ENCODE data around the gene AMZ2.
"Not testable (repeated sequence)": the region's sequence is repeated elsewhere in the genome, so short reads cannot be mapped to it uniquely, and the experiment has no call there.

Gene AMZ2

DNA sequence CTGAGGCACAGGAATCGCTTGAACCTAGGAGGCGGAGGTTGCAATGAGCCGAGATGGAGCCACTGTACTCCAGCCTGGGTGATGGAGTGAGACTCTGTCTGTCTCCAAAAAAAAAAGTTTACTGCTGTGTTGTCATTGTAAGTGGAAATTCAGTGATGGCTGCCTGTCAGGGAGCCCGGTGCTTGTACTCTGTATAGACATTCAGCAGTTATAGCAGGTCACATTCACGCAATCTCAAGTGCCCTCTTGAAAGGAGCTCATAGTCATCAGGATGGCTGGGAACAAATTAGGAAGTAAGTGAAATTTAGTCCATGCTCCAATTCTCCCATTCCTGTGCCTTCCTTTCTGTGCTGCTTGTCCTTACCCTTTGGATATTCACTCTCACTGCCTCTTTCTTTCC is 32.4 kb upstream of the AMZ2 start:
- not testable (repeated sequence) for H3K27me3 ChIP-seq (ENCODE audit: insufficient read depth, low read depth); H3K4me3 ChIP-seq (IDR thresholded peaks at IDR 0.05; ENCODE audit: insufficient read depth, low read depth, low read length); H3K9ac ChIP-seq; H3K79me2 ChIP-seq (ENCODE audit: insufficient read depth, low read depth); H3K4me1 ChIP-seq (ENCODE audit: low read depth, poor library complexity, severe bottlenecking); H3K36me3 ChIP-seq (ENCODE audit: insufficient read depth); H2AFZ ChIP-seq (ENCODE audit: low read depth); H4K20me1 ChIP-seq (ENCODE audit: insufficient read depth); H3K4me2 ChIP-seq; H3K27ac ChIP-seq

- not testable (repeated sequence) for H3K36me3 ChIP-seq (ENCODE audit: insufficient read depth); H4K20me1 ChIP-seq (ENCODE audit: insufficient read depth); H2AFZ ChIP-seq (ENCODE audit: low read depth); H3K4me3 ChIP-seq (IDR thresholded peaks at IDR 0.05; ENCODE audit: insufficient read depth, low read depth, low read length); H3K27me3 ChIP-seq (ENCODE audit: insufficient read depth, low read depth); H3K9ac ChIP-seq; H3K4me1 ChIP-seq (ENCODE audit: low read depth, poor library complexity, severe bottlenecking); H3K27ac ChIP-seq; H3K79me2 ChIP-seq (ENCODE audit: insufficient read depth, low read depth); H3K4me2 ChIP-seq
Measured at GRCh38 chr17:68219429-68219828, 28.4 kb upstream of the AMZ2 start.

DNA sequence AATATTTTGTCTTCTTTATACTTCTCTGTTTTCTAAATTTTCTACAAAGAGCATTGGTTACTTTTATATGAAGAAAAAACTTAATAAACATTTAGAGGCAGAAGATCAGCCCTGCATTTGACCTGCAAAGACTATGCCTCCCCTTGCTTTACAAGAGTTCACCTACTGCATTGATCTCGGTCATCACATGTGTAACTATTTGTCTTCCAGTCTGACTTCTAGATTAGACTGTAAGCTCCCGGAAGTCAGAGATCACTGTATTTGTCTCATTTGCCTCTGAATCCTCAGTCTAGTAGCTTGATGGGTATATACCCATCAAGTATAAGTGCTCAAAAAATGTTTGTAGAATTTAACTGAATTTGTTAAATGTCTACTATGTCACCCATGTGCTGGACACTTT is 27.7 kb upstream of the AMZ2 start:
- not testable (repeated sequence) for H3K27me3 ChIP-seq (ENCODE audit: insufficient read depth, low read depth); H3K4me3 ChIP-seq (IDR thresholded peaks at IDR 0.05; ENCODE audit: insufficient read depth, low read depth, low read length); H3K9ac ChIP-seq; H3K4me1 ChIP-seq (ENCODE audit: low read depth, poor library complexity, severe bottlenecking); H3K79me2 ChIP-seq (ENCODE audit: insufficient read depth, low read depth); H2AFZ ChIP-seq (ENCODE audit: low read depth); H3K36me3 ChIP-seq (ENCODE audit: insufficient read depth); H3K27ac ChIP-seq; H4K20me1 ChIP-seq (ENCODE audit: insufficient read depth); H3K4me2 ChIP-seq

DNA sequence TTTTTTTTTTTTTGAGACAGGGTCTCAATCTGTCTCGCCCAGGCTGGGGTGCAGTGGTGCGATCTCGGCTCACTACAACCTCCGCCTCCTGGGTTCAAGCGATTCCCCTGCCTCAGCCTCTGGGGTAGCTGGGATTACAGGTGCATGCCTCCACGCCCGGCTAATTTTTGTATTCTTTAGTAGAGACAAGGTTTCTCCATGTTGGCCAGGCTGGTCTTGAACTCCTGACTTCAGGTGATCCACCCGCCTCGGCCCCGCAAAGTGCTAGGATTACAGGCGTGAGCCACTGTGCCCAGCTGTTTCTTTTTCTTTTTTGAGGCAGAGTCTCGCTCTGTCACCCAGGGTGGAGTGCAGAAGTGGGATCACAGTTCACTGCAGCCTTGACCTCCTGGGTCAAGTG is 27.1 kb upstream of the AMZ2 start:
- not testable (repeated sequence) for H2AFZ ChIP-seq (ENCODE audit: low read depth); H3K27me3 ChIP-seq (ENCODE audit: insufficient read depth, low read depth); H3K36me3 ChIP-seq (ENCODE audit: insufficient read depth); H3K4me2 ChIP-seq; H3K4me3 ChIP-seq (IDR thresholded peaks at IDR 0.05; ENCODE audit: insufficient read depth, low read depth, low read length); H3K4me1 ChIP-seq (ENCODE audit: low read depth, poor library complexity, severe bottlenecking); H4K20me1 ChIP-seq (ENCODE audit: insufficient read depth); H3K79me2 ChIP-seq (ENCODE audit: insufficient read depth, low read depth); H3K9ac ChIP-seq; H3K27ac ChIP-seq

DNA sequence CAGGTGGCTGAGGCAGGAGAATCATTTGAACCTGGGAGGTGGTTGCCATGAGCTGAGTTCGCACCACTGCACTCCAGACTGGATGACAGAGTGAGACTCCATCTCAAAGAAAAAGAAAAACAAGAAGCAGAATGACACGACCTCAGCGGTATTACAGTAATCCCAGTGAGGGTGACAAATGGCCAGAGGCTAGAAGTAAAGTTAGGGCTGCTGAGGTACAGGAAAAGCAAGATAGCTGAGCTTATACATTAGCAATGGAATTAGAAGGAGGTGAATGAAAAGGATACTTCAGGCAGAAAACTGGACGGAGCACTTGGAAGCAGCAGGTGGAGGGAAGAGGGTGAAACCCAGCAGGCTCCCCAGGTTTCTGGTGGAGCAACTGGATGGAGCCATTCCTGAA is 26.1 kb upstream of the AMZ2 start:
- Histone ChIP-seq H2AFZ (ENCODE audit: low read depth) (no peak overlapping the region), H3K36me3 (ENCODE audit: insufficient read depth) (no peaks in the 10 kb centered on the region), H3K4me1 (ENCODE audit: low read depth, poor library complexity, severe bottlenecking) (no peaks in the 10 kb centered on the region), H3K79me2 (ENCODE audit: insufficient read depth, low read depth) (no peaks in the 10 kb centered on the region), H3K27ac (no peak overlapping the region), H3K9ac (no peak overlapping the region), H3K4me3 (IDR thresholded peaks at IDR 0.05; ENCODE audit: insufficient read depth, low read depth, low read length) (no peak overlapping the region), H4K20me1 (ENCODE audit: insufficient read depth) (no peaks in the 10 kb centered on the region), H3K27me3 (ENCODE audit: insufficient read depth, low read depth) (no peaks in the 10 kb centered on the region), H3K4me2 (no peak overlapping the region)
- TF ChIP-seq, protein P1, sequence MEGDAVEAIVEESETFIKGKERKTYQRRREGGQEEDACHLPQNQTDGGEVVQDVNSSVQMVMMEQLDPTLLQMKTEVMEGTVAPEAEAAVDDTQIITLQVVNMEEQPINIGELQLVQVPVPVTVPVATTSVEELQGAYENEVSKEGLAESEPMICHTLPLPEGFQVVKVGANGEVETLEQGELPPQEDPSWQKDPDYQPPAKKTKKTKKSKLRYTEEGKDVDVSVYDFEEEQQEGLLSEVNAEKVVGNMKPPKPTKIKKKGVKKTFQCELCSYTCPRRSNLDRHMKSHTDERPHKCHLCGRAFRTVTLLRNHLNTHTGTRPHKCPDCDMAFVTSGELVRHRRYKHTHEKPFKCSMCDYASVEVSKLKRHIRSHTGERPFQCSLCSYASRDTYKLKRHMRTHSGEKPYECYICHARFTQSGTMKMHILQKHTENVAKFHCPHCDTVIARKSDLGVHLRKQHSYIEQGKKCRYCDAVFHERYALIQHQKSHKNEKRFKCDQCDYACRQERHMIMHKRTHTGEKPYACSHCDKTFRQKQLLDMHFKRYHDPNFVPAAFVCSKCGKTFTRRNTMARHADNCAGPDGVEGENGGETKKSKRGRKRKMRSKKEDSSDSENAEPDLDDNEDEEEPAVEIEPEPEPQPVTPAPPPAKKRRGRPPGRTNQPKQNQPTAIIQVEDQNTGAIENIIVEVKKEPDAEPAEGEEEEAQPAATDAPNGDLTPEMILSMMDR (conservative IDR thresholded peaks at IDR 0.05; ENCODE audit: low read depth, low read length), result no peak

- Histone ChIP-seq H3K9ac (no peak overlapping the region), H4K20me1 (ENCODE audit: insufficient read depth) (no peaks in the 10 kb centered on the region), H3K36me3 (ENCODE audit: insufficient read depth) (no peaks in the 10 kb centered on the region), H3K4me1 (ENCODE audit: low read depth, poor library complexity, severe bottlenecking) (no peaks in the 10 kb centered on the region), H3K4me2 (no peak overlapping the region), H3K27ac (no peak overlapping the region), H3K27me3 (ENCODE audit: insufficient read depth, low read depth) (no peaks in the 10 kb centered on the region), H2AFZ (ENCODE audit: low read depth) (no peak overlapping the region), H3K79me2 (ENCODE audit: insufficient read depth, low read depth) (no peaks in the 10 kb centered on the region), H3K4me3 (IDR thresholded peaks at IDR 0.05; ENCODE audit: insufficient read depth, low read depth, low read length) (no peak overlapping the region)
- TF ChIP-seq, protein P1 (conservative IDR thresholded peaks at IDR 0.05; ENCODE audit: low read depth, low read length), result no peak
Measured at GRCh38 chr17:68222606-68223005, 25.2 kb upstream of the AMZ2 start.

DNA sequence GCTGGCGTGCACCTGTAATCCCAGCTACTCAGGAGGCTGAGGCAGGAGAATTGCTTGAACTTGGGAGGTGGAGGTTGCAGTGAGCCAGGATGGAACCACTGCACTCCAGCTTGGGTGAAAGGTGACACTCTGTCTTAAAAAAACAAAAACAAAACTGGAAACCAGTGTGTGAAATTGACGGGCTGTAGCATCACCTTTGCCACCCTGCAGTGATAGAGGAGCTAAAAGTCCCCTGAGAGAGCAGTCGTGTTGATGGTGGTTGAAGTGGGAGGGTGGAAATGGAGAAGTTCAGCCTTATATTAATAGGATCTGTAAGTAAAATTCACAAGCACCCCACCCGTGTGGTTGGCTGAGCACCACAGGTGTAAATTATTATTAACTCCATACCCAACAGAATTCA is 22.8 kb upstream of the AMZ2 start:
- not testable (repeated sequence) for H3K79me2 ChIP-seq (ENCODE audit: insufficient read depth, low read depth); H3K27ac ChIP-seq; H2AFZ ChIP-seq (ENCODE audit: low read depth); H4K20me1 ChIP-seq (ENCODE audit: insufficient read depth); H3K9ac ChIP-seq; H3K27me3 ChIP-seq (ENCODE audit: insufficient read depth, low read depth); H3K4me2 ChIP-seq; H3K4me1 ChIP-seq (ENCODE audit: low read depth, poor library complexity, severe bottlenecking); H3K36me3 ChIP-seq (ENCODE audit: insufficient read depth); H3K4me3 ChIP-seq (IDR thresholded peaks at IDR 0.05; ENCODE audit: insufficient read depth, low read depth, low read length)

DNA sequence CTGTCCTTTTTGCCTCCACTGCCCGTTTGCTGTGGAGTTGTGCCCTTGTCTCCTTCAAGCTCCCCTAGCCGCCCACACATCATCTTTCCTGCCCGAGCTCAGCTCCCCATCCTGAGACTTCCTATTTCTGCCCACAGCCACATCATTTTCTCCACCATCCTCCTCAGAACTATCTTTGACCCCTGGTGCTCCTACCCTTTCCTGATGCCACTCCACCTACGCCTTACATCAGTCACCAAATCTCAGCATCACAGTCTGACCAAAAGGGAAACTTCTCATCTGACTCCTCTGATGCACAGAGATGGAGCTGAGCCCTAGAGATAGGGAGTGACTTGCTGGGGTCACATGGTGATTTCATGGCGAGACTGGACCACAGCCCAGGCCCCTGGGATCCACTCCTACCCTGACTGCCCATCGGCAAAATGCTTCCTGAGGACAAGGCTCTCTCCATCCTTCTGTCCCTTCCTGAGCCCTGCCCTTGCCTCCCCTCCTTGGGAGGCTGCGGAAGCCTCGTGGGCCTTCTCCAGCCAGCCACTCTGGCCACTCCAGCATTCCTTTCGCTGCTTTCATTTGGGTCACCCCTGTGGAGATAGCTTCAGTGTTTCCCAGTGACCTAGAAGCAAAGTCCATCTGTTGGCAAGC is 19.7 kb upstream of the AMZ2 start:
- H3K27me3 ChIP-seq (ENCODE audit: insufficient read depth, low read depth); H3K79me2 ChIP-seq (ENCODE audit: insufficient read depth, low read depth); H4K20me1 ChIP-seq (ENCODE audit: insufficient read depth); H2AFZ ChIP-seq (ENCODE audit: low read depth); H3K36me3 ChIP-seq (ENCODE audit: insufficient read depth); H3K4me3 ChIP-seq (IDR thresholded peaks at IDR 0.05; ENCODE audit: insufficient read depth, low read depth, low read length); H3K27ac ChIP-seq; H3K4me1 ChIP-seq (ENCODE audit: low read depth, poor library complexity, severe bottlenecking); H3K4me2 ChIP-seq; H3K9ac ChIP-seq: not testable (repeated sequence)

Measured in KMS-11 (cell line).